Caco-2 (cell line): Measurements from ENCODE around the gene GPX4. TPM values are rescaled to one million over a fixed set of nuclear protein-coding genes. Genes with fewer than 3 reads are reported as not detected.

Experiments used
- BruUV-seq: library from RNA; stranded (reverse); fragments of 400-500 nt; replicated peaks from 2 replicates; lab custom pipeline; 2021; lab: Mats Ljungman, UMichigan
- CTCF ChIA-PET: fragments of 300-600 bp; sonication (Branson Sonifier 250); formaldehyde crosslinking; loops from one replicate; lab custom pipeline; 2022; ENCODE audit warnings: antibody characterized with exemption; lab: Charles Lee
- POLR2A ChIA-PET: fragments of 300-600 bp; sonication (Branson Sonifier 250); formaldehyde crosslinking; loops from one replicate; lab custom pipeline; 2022; ENCODE audit warnings: antibody characterized with exemption; lab: Charles Lee
- DNase-seq, 2 experiments: peaks; one replicate each; pipeline versions ENCODE4 v3.0.0 to v3.0.0-alpha.2; 2020 to 2022
- H3K27me3 ChIP-seq: replicated peaks from 2 replicates; pipeline ENCODE4 v1.6.0; 2011; ENCODE audit warnings: low read length; ENCODE audit not compliant: control insufficient read depth, insufficient read depth
- H3K36me3 ChIP-seq: 2 replicates; pipeline ENCODE4 v1.5.1; 2011; ENCODE audit warnings: low read length; ENCODE audit not compliant: control insufficient read depth, insufficient read depth
- H3K4me1 ChIP-seq: fragments of 250-450 bp; sonication (Bioruptor Pico); 2 replicates; pipeline ENCODE4 v1.5.1; 2020; ENCODE audit warnings: mild to moderate bottlenecking
- H3K4me3 ChIP-seq: 2 replicates; pipeline ENCODE4 v1.5.1; 2011; ENCODE audit warnings: low read depth, mild to moderate bottlenecking, control low read depth, low read length
- H3K9me3 ChIP-seq: fragments of 250-450 bp; sonication (Bioruptor Pico); 2 replicates; pipeline ENCODE4 v1.5.1; 2020; ENCODE audit warnings: mild to moderate bottlenecking, moderate library complexity
- H3K27ac Mint-ChIP-seq: one replicate; pipeline ENCODE4 v1.8.0; 2022; ENCODE audit warnings: mixed read lengths; ENCODE audit not compliant: unreplicated experiment
- H3K27me3 Mint-ChIP-seq: one replicate; pipeline ENCODE4 v1.8.0; 2022; ENCODE audit warnings: mixed read lengths; ENCODE audit not compliant: insufficient read depth, unreplicated experiment
- H3K36me3 Mint-ChIP-seq: one replicate; pipeline ENCODE4 v1.8.0; 2022; ENCODE audit warnings: mild to moderate bottlenecking, mixed read lengths; ENCODE audit not compliant: insufficient read depth, unreplicated experiment
- H3K4me1 Mint-ChIP-seq: one replicate; pipeline ENCODE4 v1.8.0; 2022; ENCODE audit warnings: low read depth, mixed read lengths; ENCODE audit not compliant: unreplicated experiment
- H3K4me3 Mint-ChIP-seq: one replicate; pipeline ENCODE4 v1.8.0; 2022; ENCODE audit warnings: mild to moderate bottlenecking, moderate library complexity, mixed read lengths; ENCODE audit not compliant: unreplicated experiment
- H3K9me3 Mint-ChIP-seq: one replicate; pipeline ENCODE4 v1.8.0; 2022; ENCODE audit warnings: mixed read lengths; ENCODE audit not compliant: unreplicated experiment
- CTCF ChIP-seq, 2 experiments: fragments of 200-600 bp in 1 of 2; IDR thresholded peaks; 1 replicate in 1 of 2; 2 replicates in 1 of 2; pipeline versions ENCODE4 v1.5.1 to v1.8.0; 2011 to 2022; ENCODE audit warnings: antibody characterized with exemption in 1 of 2, control low read depth in 1 of 2, inconsistent platforms in 1 of 2, low read depth in 1 of 2, low read length in 1 of 2, mild to moderate bottlenecking in 1 of 2, moderate library complexity in 1 of 2; ENCODE audit not compliant: insufficient read depth in 1 of 2, severe bottlenecking in 1 of 2, unreplicated experiment in 1 of 2
- intact Hi-C: fragments of 100-400 bp; cut with micrococcal nuclease; formaldehyde crosslinking; loops from one replicate; pipeline ENCODE4 v1.10.0; 2022; ENCODE audit not compliant: unreplicated experiment
- total RNA-seq: library from RNA; stranded (reverse); gene quantifications from 2 replicates; pipeline ENCODE4 v1.2.3, GENCODE V29; 2022

Gene GPX4
- total RNA-seq, 1 experiment from 2014 or later = 500 TPM

- BruUV-seq = no TSS peak
- no peak for TF ChIP-seq CTCF (IDR thresholded peaks at IDR 0.05; ENCODE audit: insufficient read depth in 1 of 2, low read depth in 1 of 2, low read length in 1 of 2, severe bottlenecking in 1 of 2, unreplicated experiment in 1 of 2)
- Mint-ChIP-seq H3K4me3 (no peak overlapping the region), H3K4me1 (no peaks in the 10 kb centered on the region), H3K9me3 (no peaks in the 10 kb centered on the region), H3K27ac (no peak overlapping the region), H3K36me3 (peaks cover 50% of the 10 kb centered on the region), H3K27me3 (no peaks in the 10 kb centered on the region)
- no peak for DNase-seq
- Histone ChIP-seq H3K27me3 (no peaks in the 10 kb centered on the region), H3K36me3 (peaks cover 1% of the 10 kb centered on the region), H3K9me3 (no peaks in the 10 kb centered on the region), H3K4me3 (no peak overlapping the region), H3K4me1 (no peaks in the 10 kb centered on the region)
- ChIA-PET CTCF (no interaction called here), POLR2A (no interaction called here)
- intact Hi-C loops = no loop called here
These were observed 15.2 kb downstream of the GPX4 start for GRCh38 chr19:1118999-1119398.

- Histone ChIP-seq H3K4me3 (no peak overlapping the region), H3K27me3 (no peaks in the 10 kb centered on the region), H3K36me3 (peaks cover 1% of the 10 kb centered on the region), H3K4me1 (no peaks in the 10 kb centered on the region), H3K9me3 (no peaks in the 10 kb centered on the region)
- no peak for TF ChIP-seq CTCF (IDR thresholded peaks at IDR 0.05; ENCODE audit: insufficient read depth in 1 of 2, low read depth in 1 of 2, low read length in 1 of 2, severe bottlenecking in 1 of 2, unreplicated experiment in 1 of 2)
- Mint-ChIP-seq H3K36me3 (peaks cover 50% of the 10 kb centered on the region), H3K27me3 (no peaks in the 10 kb centered on the region), H3K4me1 (no peaks in the 10 kb centered on the region), H3K4me3 (no peak overlapping the region), H3K9me3 (no peaks in the 10 kb centered on the region), H3K27ac (no peak overlapping the region)
- POLR2A ChIA-PET = no interaction called here
- intact Hi-C loops = no loop called here
- no TSS peak for BruUV-seq
- CTCF ChIA-PET = no interaction called here
- no peak for DNase-seq
These were observed 15.9 kb downstream of the GPX4 start for GRCh38 chr19:1119475-1120217.

GRCh38 chr19:1121395-1121794 lies 17.6 kb downstream of the GPX4 start:
- Histone ChIP-seq H3K36me3 (peaks cover 1% of the 10 kb centered on the region), H3K9me3 (no peaks in the 10 kb centered on the region), H3K27me3 (no peaks in the 10 kb centered on the region), H3K4me3 (no peak overlapping the region), H3K4me1 (no peaks in the 10 kb centered on the region)
- Mint-ChIP-seq H3K36me3 (peaks cover 50% of the 10 kb centered on the region), H3K27ac (peak overlapping the region; percentile 11), H3K4me1 (no peaks in the 10 kb centered on the region), H3K4me3 (no peak overlapping the region), H3K27me3 (no peaks in the 10 kb centered on the region), H3K9me3 (no peaks in the 10 kb centered on the region)
- no peak for TF ChIP-seq CTCF (IDR thresholded peaks at IDR 0.05; ENCODE audit: insufficient read depth in 1 of 2, low read depth in 1 of 2, low read length in 1 of 2, severe bottlenecking in 1 of 2, unreplicated experiment in 1 of 2)
- CTCF ChIA-PET = no interaction called here
- POLR2A ChIA-PET = no interaction called here
- DNase-seq = no peak
- intact Hi-C loops = no loop called here
- no TSS peak for BruUV-seq
